Left hindlimb (tissue), 1 donor: ENCODE results near the gene GPR179.
"Not testable (repeated sequence)": the region's sequence is repeated elsewhere in the genome, so short reads cannot be mapped to it uniquely, and the experiment has no call there.

ENCODE experiments used
- DNase-seq: peaks from one replicate; pipeline ENCODE4 v3.0.0-alpha.2; 2018

GPR179 gene

GRCh38 chr17:38320482-38320881 lies 23.3 kb downstream of the GPR179 start:
- DNase-seq, result no peak

GRCh38 chr17:38317081-38317480 lies 26.7 kb downstream of the GPR179 start:
- DNase-seq, result no peak

- DNase-seq, result no peak
Measured at GRCh38 chr17:38315497-38315896, 28.3 kb downstream of the GPR179 start.

- DNase-seq, result peak; percentile 99
Measured at GRCh38 chr17:38296834-38297517, 46.8 kb downstream of the GPR179 start, which contains the start of gene MRPL45. MRPL45 (plus strand) TSS chr17:38297168; CDS start chr17:38297184, 16 bp downstream.

- not testable (repeated sequence) for DNase-seq
Measured at GRCh38 chr17:38295602-38296365, 48.0 kb downstream of the GPR179 start.

- not testable (repeated sequence) for DNase-seq
Measured at GRCh38 chr17:38289760-38290159, 54.0 kb downstream of the GPR179 start.

- not testable (repeated sequence) for DNase-seq
Measured at GRCh38 chr17:38288217-38288827, 55.4 kb downstream of the GPR179 start.

- peak; percentile 61 for DNase-seq
Measured at GRCh38 chr17:38286501-38287091, 57.2 kb downstream of the GPR179 start.

- DNase-seq, result not testable (repeated sequence)
Measured at GRCh38 chr17:38285994-38286393, 57.8 kb downstream of the GPR179 start.
